ENCODE measurements around the gene TTC13. TPM values are rescaled to one million over a fixed set of nuclear protein-coding genes. Genes with fewer than 3 reads are reported as not detected.

Gene TTC13
- total RNA-seq, 4 donors from 2014 or later = 14.4 to 28.5 (median 26.1) TPM

- 79 to 90% methylated on average over 6 of the region's 6 CpGs for WGBS, 2 donors
- intact Hi-C loops (cut with DNase I) = no loop called here
- Histone ChIP-seq H3K4me3 (replicated peaks in 1 of 3) (no peak overlapping the region), H3K9me3 (no peaks in the 10 kb centered on the region), H3K27ac (no peak overlapping the region), H3K27me3 (no peaks in the 10 kb centered on the region), H3K4me1 (peaks cover 0 to 7% of the 10 kb centered on the region in 2 donors), H3K36me3 (no peaks in the 10 kb centered on the region)
- no peak for DNase-seq
- no peak for TF ChIP-seq POLR2A (IDR thresholded peaks at IDR 0.05)
- TF ChIP-seq, protein P1, sequence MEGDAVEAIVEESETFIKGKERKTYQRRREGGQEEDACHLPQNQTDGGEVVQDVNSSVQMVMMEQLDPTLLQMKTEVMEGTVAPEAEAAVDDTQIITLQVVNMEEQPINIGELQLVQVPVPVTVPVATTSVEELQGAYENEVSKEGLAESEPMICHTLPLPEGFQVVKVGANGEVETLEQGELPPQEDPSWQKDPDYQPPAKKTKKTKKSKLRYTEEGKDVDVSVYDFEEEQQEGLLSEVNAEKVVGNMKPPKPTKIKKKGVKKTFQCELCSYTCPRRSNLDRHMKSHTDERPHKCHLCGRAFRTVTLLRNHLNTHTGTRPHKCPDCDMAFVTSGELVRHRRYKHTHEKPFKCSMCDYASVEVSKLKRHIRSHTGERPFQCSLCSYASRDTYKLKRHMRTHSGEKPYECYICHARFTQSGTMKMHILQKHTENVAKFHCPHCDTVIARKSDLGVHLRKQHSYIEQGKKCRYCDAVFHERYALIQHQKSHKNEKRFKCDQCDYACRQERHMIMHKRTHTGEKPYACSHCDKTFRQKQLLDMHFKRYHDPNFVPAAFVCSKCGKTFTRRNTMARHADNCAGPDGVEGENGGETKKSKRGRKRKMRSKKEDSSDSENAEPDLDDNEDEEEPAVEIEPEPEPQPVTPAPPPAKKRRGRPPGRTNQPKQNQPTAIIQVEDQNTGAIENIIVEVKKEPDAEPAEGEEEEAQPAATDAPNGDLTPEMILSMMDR (IDR thresholded peaks at IDR 0.05) = no peak
Observed at GRCh38 chr1:230876660-230877059, 102.0 kb downstream of the TTC13 start.

GRCh38 chr1:230875370-230875769 lies 103.3 kb downstream of the TTC13 start:
- no peak for TF ChIP-seq POLR2A (IDR thresholded peaks at IDR 0.05)
- TF ChIP-seq, protein P1 (IDR thresholded peaks at IDR 0.05) = no peak
- WGBS, 2 donors = 91 to 98% methylated on average over 8 of the region's 8 CpGs
- Histone ChIP-seq H3K4me1 (no peaks in the 10 kb centered on the region), H3K36me3 (no peaks in the 10 kb centered on the region), H3K27ac (no peak overlapping the region), H3K27me3 (no peaks in the 10 kb centered on the region), H3K4me3 (replicated peaks in 1 of 3) (no peak overlapping the region), H3K9me3 (no peaks in the 10 kb centered on the region)
- intact Hi-C loops (cut with DNase I) = no loop called here
- DNase-seq = no peak

DNA sequence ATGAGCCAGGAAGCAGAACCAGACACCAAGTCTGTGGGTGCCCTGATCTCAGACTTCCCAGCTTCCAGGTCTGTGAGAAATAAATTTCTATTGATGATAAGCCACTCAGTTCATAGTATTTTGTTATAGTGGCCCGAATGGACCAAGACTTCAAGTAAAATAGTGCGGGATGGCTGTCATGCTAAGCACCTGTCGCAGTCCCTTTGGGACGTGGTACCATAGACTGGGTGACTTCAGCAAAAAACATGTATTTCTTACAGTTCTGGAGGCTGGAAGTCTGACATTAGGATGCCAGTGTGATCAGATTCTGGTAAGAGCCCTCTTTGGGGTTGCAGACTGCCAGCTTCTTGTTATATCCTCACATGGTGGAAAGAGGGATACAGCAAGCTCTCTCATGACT lies 107.7 kb downstream of the TTC13 start:
- H3K9me3 ChIP-seq = no peaks in the 10 kb centered on the region
- intact Hi-C loops (cut with DNase I) = no loop called here
- H3K4me3 ChIP-seq (replicated peaks in 1 of 3) = no peak overlapping the region
- no peak for TF ChIP-seq POLR2A (IDR thresholded peaks at IDR 0.05)
- 96 to 98% methylated on average over 4 of the region's 4 CpGs for WGBS, 2 donors
- no peaks in the 10 kb centered on the region for H3K36me3 ChIP-seq
- H3K4me1 ChIP-seq = peaks cover 18 to 29% of the 10 kb centered on the region in 2 donors
- no peaks in the 10 kb centered on the region for H3K27me3 ChIP-seq
- DNase-seq = no peak
- H3K27ac ChIP-seq = no peak overlapping the region

- TF ChIP-seq, protein P1 (IDR thresholded peaks at IDR 0.05) = no peak
- TF ChIP-seq POLR2A (IDR thresholded peaks at IDR 0.05) = no peak
- Histone ChIP-seq H3K36me3 (no peaks in the 10 kb centered on the region), H3K4me3 (replicated peaks in 1 of 3) (peak overlapping the region in 1 of 3 donors; percentile 84), H3K27ac (peak overlapping the region; percentile 66 to 94 (median 91)), H3K4me1 (peaks cover 31 to 37% of the 10 kb centered on the region in 2 donors), H3K27me3 (no peaks in the 10 kb centered on the region), H3K9me3 (no peaks in the 10 kb centered on the region)
- DNase-seq = no peak
- WGBS, 2 donors = 67 to 79% methylated on average over 4 of the region's 4 CpGs
- intact Hi-C loops (cut with DNase I) = loop anchor here (5.0 kb wide), 1 partner anchor 62 kb away; no protein-coding TSS in a partner anchor
Observed at GRCh38 chr1:230869500-230869899, 109.2 kb downstream of the TTC13 start.

GRCh38 chr1:230868736-230869385 lies 109.8 kb downstream of the TTC13 start:
- Histone ChIP-seq H3K27ac (peak overlapping the region; percentile 66 to 94 (median 91)), H3K27me3 (no peaks in the 10 kb centered on the region)
- intact Hi-C loops (cut with DNase I) = loop anchor here (5.0 kb wide), 1 partner anchor 62 kb away; no protein-coding TSS in a partner anchor

More at GRCh38 chr1:230868736-230869385, 109.8 kb downstream of the TTC13 start:
- TF ChIP-seq, protein P1 (IDR thresholded peaks at IDR 0.05) = peak in 1 of 6 experiments; percentile 13
- TF ChIP-seq POLR2A (IDR thresholded peaks at IDR 0.05) = peak in 1 of 2 donors; percentile 63
- Histone ChIP-seq H3K4me3 (replicated peaks in 1 of 3) (peak overlapping the region in 2 of 3 donors; percentile 30 to 84), H3K36me3 (no peaks in the 10 kb centered on the region), H3K4me1 (peaks cover 38 to 43% of the 10 kb centered on the region in 2 donors), H3K9me3 (no peaks in the 10 kb centered on the region)
- peak; percentile 84 to 87 for DNase-seq
- 5 to 7% methylated on average over 23 to 27 of the region's 40 CpGs for WGBS, 2 donors

Measured in thyroid gland (tissue), 4 donors.